ENCODE data around the gene CRIP1.

- TF ChIP-seq EP300 (IDR thresholded peaks at IDR 0.05) (no peak), POLR2A (IDR thresholded peaks at IDR 0.05) (no peak)
Measured at GRCh38 chr14:105482486-105483110, 4.1 kb upstream of the CRIP1 start.

All from tibial nerve (tissue), 3 donors.